Loucy (cell line): ENCODE measurements around the gene UNC93A.

ENCODE experiments used
- EZH2phosphoT487 ChIP-seq: fragments of 200-600 bp; IDR thresholded peaks from 2 replicates; pipeline ENCODE4 v1.6.1; 2018; ENCODE audit warnings: antibody characterized with exemption, mild to moderate bottlenecking, moderate library complexity, borderline replicate concordance
- TF ChIP-seq, protein P1 (sequence below): fragments of 200-600 bp; sonication (generic); conservative IDR thresholded peaks from 2 replicates; pipeline ENCODE4 v1.5.1; 2014; ENCODE audit warnings: mild to moderate bottlenecking, antibody characterized with exemption, low read length

DNA sequence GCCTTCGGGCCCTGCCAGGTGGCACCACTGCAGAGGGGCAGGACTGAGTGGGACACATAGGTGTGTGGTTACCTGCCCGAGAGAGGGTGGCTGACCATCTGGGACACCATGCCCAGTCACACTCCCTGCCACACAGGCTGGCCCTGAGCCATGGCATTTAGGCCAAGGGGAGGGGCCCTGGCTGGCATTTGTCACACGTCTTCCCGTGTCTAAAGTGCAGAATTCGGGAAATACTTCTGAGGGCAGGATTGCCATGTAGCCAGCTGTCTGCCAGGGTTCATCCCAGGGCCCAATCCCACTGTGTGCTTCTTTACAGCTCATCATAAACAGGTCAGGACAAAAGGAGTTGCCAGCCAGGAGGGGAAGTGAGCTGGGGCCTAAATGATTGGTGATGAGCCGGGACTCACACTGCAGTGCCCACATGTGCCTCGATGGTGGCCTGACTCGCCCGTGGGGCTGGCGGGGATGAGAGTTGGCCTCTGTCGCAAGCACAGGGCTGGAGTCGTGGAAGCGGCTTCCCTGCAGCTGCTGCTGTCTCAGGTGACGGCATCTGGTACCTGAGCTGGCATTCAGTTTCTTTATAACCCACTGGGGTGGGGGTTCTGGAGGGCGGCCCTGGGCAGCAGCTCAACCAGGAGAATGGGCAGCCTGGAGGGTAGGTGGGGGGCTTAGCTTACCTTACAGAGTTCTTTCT, 5.9 kb upstream of the UNC93A start:
- TF ChIP-seq, protein P1, sequence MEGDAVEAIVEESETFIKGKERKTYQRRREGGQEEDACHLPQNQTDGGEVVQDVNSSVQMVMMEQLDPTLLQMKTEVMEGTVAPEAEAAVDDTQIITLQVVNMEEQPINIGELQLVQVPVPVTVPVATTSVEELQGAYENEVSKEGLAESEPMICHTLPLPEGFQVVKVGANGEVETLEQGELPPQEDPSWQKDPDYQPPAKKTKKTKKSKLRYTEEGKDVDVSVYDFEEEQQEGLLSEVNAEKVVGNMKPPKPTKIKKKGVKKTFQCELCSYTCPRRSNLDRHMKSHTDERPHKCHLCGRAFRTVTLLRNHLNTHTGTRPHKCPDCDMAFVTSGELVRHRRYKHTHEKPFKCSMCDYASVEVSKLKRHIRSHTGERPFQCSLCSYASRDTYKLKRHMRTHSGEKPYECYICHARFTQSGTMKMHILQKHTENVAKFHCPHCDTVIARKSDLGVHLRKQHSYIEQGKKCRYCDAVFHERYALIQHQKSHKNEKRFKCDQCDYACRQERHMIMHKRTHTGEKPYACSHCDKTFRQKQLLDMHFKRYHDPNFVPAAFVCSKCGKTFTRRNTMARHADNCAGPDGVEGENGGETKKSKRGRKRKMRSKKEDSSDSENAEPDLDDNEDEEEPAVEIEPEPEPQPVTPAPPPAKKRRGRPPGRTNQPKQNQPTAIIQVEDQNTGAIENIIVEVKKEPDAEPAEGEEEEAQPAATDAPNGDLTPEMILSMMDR = no peak
- TF ChIP-seq EZH2phosphoT487 = no peak
